VCaP (cell line): ENCODE data around the gene TMEM253.
A peak's percentile ranks its signal among the peaks of the same experiment; 100 is the strongest.

Experiments used
- H3K27ac ChIP-seq: fragments of 450-650 bp; 2 replicates; pipeline ENCODE4 v1.5.1; 2017
- CTCF ChIP-seq: fragments of 450-650 bp; conservative IDR thresholded peaks from 2 replicates; pipeline ENCODE4 v1.5.1; 2017; ENCODE audit warnings: mild to moderate bottlenecking, moderate library complexity

TMEM253 gene

DNA sequence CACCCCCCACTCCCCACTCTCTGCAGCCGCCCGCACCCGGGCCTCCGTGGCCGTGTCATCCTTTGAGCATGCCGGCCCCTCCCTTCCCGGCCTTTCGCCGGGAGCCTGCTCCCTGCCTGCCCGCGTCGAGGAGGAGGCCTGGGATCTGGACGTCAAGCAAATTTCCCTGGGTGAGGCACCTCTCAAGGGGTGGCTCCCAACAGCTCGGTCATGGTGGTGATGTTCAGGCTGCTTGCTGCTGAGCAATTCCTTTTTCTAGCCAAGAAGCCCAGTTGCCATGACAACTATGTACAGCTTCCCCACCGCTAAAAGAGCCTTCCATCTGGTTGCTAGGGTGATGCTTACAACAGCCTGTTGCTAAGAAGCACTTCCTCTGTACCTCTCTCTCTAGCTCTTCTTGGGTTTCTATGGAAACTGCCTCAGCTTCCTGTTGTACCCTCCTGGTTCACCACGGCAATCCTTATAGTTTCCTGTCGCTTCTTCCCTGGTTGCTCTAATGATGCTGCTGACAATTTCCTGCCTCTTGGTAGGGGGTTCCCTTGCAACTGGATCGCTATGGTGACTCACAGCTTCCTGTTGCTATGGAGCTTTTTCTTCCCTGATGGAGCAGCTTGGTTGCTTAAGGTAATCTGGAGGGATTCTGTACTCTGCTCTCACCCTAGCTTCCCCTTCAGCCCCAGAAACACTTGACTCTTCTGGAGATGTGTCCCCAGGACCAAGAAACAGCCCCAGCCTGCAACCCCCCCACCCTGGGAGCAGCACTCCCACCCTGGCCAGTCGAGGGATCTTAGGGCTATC is 13.4 kb upstream of the TMEM253 start:
- TF ChIP-seq CTCF = no peak
- H3K27ac ChIP-seq = no peak overlapping the region

DNA sequence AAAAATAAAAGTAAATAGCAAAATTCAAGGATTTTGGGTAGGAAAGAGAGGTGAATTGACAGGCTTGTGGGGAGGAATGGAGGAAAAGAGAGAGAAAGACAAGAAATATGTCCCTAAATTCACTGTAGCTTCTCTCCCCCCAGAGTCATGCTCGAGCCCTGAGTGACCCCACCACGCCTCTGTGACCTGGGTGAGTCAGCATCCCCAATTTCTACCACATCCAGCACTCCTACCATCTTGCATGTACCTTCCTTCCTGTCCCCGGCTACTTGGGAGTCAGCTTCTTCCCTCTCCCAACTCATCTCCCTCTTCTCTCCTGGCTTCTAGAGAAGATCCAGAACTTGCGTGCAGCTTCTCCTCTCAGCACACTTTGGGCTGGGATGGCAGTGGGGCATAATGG is 12.2 kb upstream of the TMEM253 start:
- H3K27ac ChIP-seq = no peak overlapping the region
- TF ChIP-seq CTCF = no peak

DNA sequence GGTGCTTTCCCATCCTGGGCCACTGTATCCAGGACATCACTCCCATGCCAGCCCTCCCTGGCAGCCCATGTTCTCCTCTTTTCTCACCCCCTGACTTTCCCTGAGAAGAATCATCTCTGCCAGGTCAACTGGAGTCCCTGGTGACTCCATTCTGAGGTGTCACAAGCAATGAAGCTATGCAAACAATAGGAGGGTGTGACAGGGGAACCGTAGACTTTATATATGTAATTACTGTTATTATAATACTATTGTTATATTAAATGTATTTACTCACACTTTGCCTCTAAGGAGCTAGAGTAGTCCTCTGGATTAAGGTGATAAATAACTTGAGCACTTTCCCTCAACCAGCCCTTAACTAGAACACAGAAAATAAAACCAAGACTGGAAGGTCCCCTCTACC is 11.6 kb upstream of the TMEM253 start:
- H3K27ac ChIP-seq = no peak overlapping the region
- TF ChIP-seq CTCF = no peak

DNA sequence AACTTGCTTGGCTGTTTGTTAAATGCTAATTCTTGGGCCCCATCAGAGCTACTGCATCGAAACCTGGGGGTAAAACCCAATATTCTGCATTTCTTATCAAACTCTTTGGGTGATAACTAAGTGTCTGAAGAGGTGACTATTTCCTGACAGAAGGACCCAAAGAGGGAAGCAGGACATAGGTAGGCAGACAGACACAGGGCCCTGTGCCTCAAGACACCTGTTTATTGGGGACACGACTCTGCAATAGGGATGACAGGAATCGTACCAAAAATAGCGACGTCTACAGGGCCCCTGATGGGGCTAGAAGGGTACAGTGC is 11.0 kb upstream of the TMEM253 start:
- TF ChIP-seq CTCF = no peak
- H3K27ac ChIP-seq = no peak overlapping the region

DNA sequence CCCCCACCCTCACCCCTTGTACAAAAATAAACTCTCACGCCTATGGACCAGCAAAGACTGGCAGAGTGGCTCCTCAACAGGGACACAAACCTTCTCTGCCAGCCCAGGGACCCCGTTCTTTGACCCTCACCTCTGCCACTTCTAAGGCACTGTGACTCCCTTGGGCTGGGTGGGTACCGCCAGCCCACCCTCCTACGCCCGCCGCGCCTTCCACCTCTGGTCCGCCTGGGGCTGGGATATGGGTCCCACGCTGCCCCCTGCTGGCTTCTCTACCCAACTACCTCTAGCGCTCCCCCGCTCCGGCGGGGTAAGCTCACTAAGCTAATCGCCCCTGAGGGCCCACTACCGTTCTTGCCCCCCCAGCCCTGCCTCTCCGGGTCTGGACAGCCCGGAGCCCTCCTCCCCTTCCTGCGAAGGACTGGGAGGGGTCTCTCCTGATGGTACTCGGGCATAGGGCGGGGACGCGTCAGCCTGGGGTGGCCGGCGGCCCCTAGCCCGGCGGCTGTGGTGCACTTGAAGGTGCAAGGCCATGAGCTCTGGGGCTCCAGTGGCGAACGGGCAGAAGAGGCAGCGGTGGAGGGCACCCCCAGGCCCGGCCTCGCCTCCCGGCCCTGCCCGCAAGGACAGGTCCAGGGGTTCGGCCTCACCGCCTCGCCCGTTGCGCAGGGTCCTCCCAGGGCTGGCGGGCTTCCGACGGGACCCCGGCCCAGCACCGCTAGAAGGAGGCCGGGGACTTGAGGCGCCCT is 10.5 kb upstream of the TMEM253 start:
- H3K27ac ChIP-seq = no peak overlapping the region
- peak; percentile 36 for TF ChIP-seq CTCF

- no peak for TF ChIP-seq CTCF
- H3K27ac ChIP-seq = no peak overlapping the region
These were observed 9.8 kb upstream of the TMEM253 start for GRCh38 chr14:21090940-21091663.

DNA sequence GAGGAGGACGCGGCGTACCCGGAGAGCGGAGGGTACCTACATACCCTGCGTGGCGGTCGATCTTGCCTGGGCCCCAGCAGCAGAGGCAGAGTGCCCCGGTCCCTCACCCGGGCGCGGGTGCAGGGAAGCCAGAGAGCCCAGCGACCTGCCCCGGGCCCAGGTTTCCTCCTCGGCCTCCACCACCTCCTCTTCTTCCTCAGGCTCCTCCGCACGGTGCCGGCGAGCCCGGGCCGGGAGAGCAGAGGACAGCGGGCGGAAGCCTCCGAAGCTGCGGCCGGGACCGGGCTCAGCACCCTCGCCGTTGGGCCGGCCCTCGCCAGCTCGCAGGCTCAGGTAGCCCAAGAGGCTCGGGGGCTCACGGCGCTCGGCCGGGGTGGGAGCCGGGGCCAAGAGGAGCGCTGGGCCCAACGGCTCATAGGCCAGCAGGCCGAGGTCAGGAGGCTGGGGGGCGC is 9.0 kb upstream of the TMEM253 start:
- H3K27ac ChIP-seq = no peak overlapping the region
- TF ChIP-seq CTCF = no peak
